Natural killer cell treated with Interleukin-12 subunit alpha and Interleukin-12 subunit beta and Interleukin-15 and Interleukin-18, amount 100 ng/mL, for 72 hours (primary cell): ENCODE data around the gene PATZ1. TPM values are rescaled to one million over a fixed set of nuclear protein-coding genes. Genes with fewer than 3 reads are reported as not detected.

ENCODE experiments used
- ATAC-seq, 2 donors: fragments of 150-1000 bp; cut with Tn5 transposase in 1 of 2; sonication (Bioruptor Pico), chemical (Tn5 transposase) in 1 of 2; 2 replicates each; pipeline ENCODE4 v1.10.0; 2021
- DNase-seq: peaks from one replicate; pipeline ENCODE4 v3.0.0; 2022; ENCODE audit warnings: low spot score
- H3K27ac Mint-ChIP-seq, 2 donors: 1 replicate in 1 of 2; 2 replicates in 1 of 2; pipeline ENCODE4 v1.8.0; 2022; ENCODE audit warnings: mixed read lengths in 2 of 2, mild to moderate bottlenecking in 1 of 2, moderate library complexity in 1 of 2
- H3K27me3 Mint-ChIP-seq, 2 donors: 1 replicate in 1 of 2; 2 replicates in 1 of 2; pipeline ENCODE4 v1.8.0; 2022; ENCODE audit warnings: mixed read lengths in 2 of 2
- H3K36me3 Mint-ChIP-seq: one replicate; pipeline ENCODE4 v1.8.0; 2022; ENCODE audit warnings: mixed read lengths
- H3K4me1 Mint-ChIP-seq, 2 donors: 1 replicate in 1 of 2; 2 replicates in 1 of 2; pipeline ENCODE4 v1.8.0; 2022; ENCODE audit warnings: low read depth in 2 of 2, mixed read lengths in 2 of 2, mild to moderate bottlenecking in 1 of 2
- H3K4me3 Mint-ChIP-seq: one replicate; pipeline ENCODE4 v1.8.0; 2022; ENCODE audit warnings: mixed read lengths
- H3K9me3 Mint-ChIP-seq: 2 replicates; pipeline ENCODE4 v1.8.0; 2022; ENCODE audit warnings: mixed read lengths
- total RNA-seq, 2 donors: library from RNA; stranded (reverse); gene quantifications; one replicate each; pipeline ENCODE4 v1.2.3, GENCODE V29; 2022

Gene PATZ1
- total RNA-seq, 2 donors from 2014 or later, result 13.9 to 34.1 TPM

DNA sequence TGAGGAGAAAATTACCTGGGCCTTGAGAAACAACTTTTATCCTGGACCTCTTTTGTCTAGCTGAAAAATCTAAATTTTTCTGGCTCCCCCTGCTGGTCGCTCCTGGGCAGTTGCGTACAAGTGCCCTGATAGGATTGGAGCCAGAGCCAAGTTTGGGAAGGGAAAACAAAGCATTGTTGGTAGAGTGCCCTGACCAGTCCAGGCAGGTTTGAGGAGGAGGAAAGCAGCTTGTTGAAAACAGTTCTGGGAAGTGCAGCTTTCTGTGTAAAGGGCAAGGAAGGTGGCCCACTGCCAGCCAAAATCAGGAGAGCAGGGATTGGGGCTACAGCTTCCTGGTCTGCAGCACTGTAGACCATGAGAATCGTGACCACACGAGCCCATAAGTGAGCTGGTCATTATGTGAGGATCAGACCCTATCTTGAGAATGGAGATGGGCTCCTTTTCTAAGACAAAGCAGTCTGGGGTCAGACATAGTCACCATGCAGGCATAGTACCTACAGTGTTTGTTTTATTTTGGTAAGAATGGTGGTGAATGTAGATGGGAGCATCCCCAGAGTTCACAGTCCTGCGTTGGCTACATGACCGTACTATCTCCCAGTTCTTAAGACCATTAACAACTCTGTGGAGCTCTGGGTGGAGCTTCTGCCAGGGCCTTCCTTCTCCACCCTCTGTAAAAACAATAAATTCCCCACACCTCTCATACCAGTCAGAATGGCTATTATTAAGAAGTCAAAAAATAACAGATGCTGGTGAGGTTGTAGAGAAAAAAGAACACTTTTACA is 32.6 kb downstream of the PATZ1 start:
- no peak overlapping the region for H3K4me3 Mint-ChIP-seq
- peaks cover 0 to 2% of the 10 kb centered on the region in 2 donors for H3K4me1 Mint-ChIP-seq
- peak in 1 of 2 donors; percentile 12 for ATAC-seq

DNA sequence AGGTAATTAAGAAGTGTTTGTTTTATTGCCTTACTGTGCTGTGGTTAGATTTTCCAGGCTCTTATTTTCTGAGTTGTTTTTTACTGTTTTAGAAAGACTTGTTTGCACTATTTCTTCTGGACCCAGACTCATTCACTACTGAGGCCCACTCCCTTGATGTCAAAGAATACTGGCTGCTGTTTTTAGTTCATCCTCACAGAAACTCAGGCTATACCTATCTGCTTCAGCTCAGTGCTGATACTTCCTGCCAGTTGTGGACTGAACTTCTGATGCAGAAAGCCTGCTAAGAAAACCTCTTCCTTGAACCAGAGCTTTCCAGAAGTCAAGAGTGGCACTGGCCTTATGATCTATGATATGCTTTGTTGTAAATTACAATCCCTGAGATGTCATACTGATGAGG is 38.0 kb downstream of the PATZ1 start:
- no peak overlapping the region for H3K4me3 Mint-ChIP-seq
- H3K27me3 Mint-ChIP-seq, result no peaks in the 10 kb centered on the region
- H3K9me3 Mint-ChIP-seq, result no peaks in the 10 kb centered on the region
- no peaks in the 10 kb centered on the region for H3K36me3 Mint-ChIP-seq
- ATAC-seq (no peak), DNase-seq (no peak)
- no peak overlapping the region for H3K27ac Mint-ChIP-seq
- peaks cover 4 to 12% of the 10 kb centered on the region in 2 donors for H3K4me1 Mint-ChIP-seq

More for the DNA sequence above, 32.6 kb downstream of the PATZ1 start:
- H3K36me3 Mint-ChIP-seq, result no peaks in the 10 kb centered on the region
- peak overlapping the region in 1 of 2 donors; percentile 11 for H3K27ac Mint-ChIP-seq
- H3K9me3 Mint-ChIP-seq, result peaks cover 3% of the 10 kb centered on the region
- peak; percentile 71 for DNase-seq
- H3K27me3 Mint-ChIP-seq, result no peaks in the 10 kb centered on the region

DNA sequence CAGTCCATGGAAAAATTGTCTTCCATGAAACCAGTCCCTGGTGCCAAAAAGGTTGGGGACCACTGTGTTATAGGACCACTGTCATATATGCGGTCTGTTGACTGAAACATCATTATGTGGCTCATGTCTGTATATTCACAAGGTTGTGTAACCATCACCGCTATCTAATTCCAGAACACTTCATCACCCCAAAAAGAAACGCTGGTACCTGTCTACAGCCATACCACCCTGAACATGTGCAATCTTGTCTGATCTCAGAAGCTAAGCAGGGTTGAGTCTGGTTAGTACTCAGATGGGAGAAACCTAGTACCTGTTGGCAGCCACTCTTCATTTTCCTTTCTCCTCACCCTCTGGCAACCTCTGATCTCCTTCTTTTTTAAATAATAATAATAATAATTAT is 41.0 kb downstream of the PATZ1 start:
- no peak overlapping the region for H3K4me3 Mint-ChIP-seq
- H3K9me3 Mint-ChIP-seq, result no peaks in the 10 kb centered on the region
- DNase-seq, result no peak
- H3K27me3 Mint-ChIP-seq, result no peaks in the 10 kb centered on the region
- no peak overlapping the region for H3K27ac Mint-ChIP-seq
- H3K4me1 Mint-ChIP-seq, result peaks cover 4 to 12% of the 10 kb centered on the region in 2 donors
- no peaks in the 10 kb centered on the region for H3K36me3 Mint-ChIP-seq
- ATAC-seq, result peak in 1 of 2 donors; percentile 29

DNA sequence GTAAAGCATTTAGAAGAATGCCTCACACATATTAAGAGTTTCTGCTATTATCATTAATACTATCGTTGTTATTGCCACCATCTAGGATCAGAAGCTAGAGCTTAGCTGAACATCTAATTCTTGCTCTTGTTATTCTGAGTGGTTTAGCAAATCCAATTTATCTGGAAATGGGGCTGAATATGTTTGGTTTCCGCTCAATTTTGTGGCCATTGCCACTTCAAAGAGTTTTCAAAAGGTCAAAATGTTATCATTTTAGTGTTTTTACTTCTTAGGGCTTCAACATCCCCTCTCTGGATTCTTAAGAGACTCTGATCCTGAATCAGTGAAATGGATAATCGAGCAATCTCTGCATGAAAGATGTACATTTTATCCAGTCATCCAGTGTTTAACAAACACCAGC is 43.6 kb downstream of the PATZ1 start:
- Mint-ChIP-seq H3K4me3 (no peak overlapping the region), H3K36me3 (no peaks in the 10 kb centered on the region), H3K9me3 (no peaks in the 10 kb centered on the region), H3K27ac (no peak overlapping the region), H3K27me3 (no peaks in the 10 kb centered on the region), H3K4me1 (peaks cover 4 to 5% of the 10 kb centered on the region in 2 donors)
- DNase-seq (no peak), ATAC-seq (no peak)

DNA sequence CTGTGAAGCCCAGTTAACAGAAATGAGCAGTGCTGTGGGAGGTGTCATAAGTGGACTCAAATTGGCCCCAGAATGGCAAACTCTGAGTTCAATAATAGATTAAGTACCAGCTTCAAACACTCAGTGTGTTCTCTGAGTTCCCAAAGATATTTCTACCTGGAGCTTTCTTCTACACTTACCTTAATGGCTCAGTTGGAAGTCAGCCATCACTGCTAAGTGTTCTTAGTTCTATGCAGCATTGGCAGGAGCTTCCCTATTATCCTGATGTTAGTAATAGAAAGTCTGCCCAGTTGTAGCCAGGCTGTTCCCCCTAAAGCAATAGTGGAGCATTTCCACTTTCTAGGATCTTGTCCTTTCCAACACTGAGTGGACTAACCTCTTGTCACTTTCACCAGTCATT is 44.1 kb downstream of the PATZ1 start:
- DNase-seq (no peak), ATAC-seq (no peak)
- H3K27me3 Mint-ChIP-seq, result no peaks in the 10 kb centered on the region
- peaks cover 4 to 5% of the 10 kb centered on the region in 2 donors for H3K4me1 Mint-ChIP-seq
- no peak overlapping the region for H3K4me3 Mint-ChIP-seq
- no peaks in the 10 kb centered on the region for H3K9me3 Mint-ChIP-seq
- no peaks in the 10 kb centered on the region for H3K36me3 Mint-ChIP-seq
- no peak overlapping the region for H3K27ac Mint-ChIP-seq

DNA sequence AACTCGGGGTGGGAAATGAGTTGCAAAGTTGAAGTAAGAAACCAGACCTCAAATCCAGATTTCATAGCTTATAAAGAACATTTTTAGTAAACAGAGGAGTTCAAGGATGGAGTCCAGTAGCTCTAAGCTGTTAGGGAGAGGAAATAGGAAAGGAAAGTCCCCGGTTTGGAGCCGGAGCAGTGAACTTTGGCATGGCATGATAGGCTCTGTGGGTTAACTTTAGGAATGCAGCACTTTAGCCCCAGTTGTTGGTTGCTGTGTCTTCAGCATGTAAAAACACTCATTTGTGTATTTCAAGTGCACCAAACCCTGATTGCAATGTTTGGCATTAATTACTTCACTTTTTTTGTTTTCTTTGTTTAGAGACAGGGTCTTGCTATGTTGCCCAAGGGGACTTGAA is 45.2 kb downstream of the PATZ1 start:
- no peaks in the 10 kb centered on the region for H3K36me3 Mint-ChIP-seq
- peaks cover 4 to 7% of the 10 kb centered on the region in 2 donors for H3K4me1 Mint-ChIP-seq
- no peak overlapping the region for H3K4me3 Mint-ChIP-seq
- H3K27ac Mint-ChIP-seq, result no peak overlapping the region
- DNase-seq (no peak), ATAC-seq (no peak)
- H3K27me3 Mint-ChIP-seq, result no peaks in the 10 kb centered on the region
- no peaks in the 10 kb centered on the region for H3K9me3 Mint-ChIP-seq

DNA sequence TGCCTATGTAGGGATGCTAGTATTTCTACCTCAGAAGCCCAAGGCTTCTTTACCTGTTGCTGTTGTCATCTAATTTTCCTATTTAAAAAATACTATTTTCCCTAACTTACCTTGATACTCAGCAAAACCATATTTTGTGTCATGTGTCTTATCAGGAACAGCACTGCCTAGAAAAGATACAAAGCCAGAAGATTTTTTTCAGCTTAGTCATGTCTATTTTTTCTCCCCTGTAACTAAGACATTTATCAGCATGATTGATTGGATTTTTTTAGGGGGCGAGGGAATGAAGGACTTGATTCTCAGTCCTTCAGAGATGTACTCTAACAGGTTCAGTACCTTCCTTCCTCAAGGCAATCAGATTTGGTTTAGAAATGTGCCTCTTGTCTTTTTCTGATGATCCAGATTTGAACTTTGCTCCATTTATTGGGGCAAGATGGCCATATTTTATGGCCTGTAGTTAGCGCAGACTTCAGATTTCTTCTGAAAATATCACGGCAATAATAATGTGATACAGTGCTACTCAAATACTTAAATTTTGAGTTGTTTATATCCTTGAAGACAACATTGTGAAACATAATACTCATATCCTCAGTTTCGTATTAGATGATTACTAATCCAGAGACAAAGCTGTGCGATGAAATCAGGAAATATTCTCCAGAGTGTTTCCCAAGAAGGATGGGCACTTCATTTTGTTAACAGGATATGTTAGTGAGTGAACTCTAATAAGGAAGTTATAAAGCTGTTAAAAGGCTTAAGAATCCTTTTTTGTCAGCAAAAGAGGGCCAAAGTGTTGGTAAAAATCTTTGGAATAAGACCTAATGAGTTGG is 50.1 kb downstream of the PATZ1 start:
- Mint-ChIP-seq H3K36me3 (no peaks in the 10 kb centered on the region), H3K9me3 (no peaks in the 10 kb centered on the region), H3K27me3 (no peaks in the 10 kb centered on the region), H3K27ac (peak overlapping the region in 1 of 2 donors; percentile 10), H3K4me3 (peak overlapping the region; percentile 11), H3K4me1 (peaks cover 21 to 30% of the 10 kb centered on the region in 2 donors)
- ATAC-seq, result peak in 1 of 2 donors; percentile 34
- DNase-seq, result no peak

DNA sequence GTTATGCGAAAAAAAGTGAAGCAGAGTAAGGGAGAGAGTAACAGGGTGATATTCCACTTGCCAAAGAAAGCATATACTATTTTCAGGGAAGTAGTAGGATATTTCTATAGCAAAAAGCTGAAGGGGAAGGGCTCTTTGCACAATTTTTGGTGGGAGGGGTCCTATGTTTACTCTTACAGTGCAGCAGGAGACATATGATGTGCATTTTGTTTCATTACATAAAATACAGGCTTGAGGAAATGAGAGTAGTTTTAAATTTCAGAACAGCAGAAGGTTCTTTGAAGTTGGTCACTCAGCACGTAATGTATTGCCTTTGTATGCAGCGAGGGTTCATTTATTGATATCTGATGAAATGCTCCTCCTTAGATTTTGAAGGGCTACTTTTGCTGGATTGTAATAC is 50.8 kb downstream of the PATZ1 start:
- H3K27ac Mint-ChIP-seq, result peak overlapping the region in 1 of 2 donors; percentile 10
- no peak for DNase-seq
- H3K4me3 Mint-ChIP-seq, result no peak overlapping the region
- no peak for ATAC-seq
- peaks cover 27 to 33% of the 10 kb centered on the region in 2 donors for H3K4me1 Mint-ChIP-seq
- no peaks in the 10 kb centered on the region for H3K27me3 Mint-ChIP-seq
- no peaks in the 10 kb centered on the region for H3K36me3 Mint-ChIP-seq
- H3K9me3 Mint-ChIP-seq, result no peaks in the 10 kb centered on the region

DNA sequence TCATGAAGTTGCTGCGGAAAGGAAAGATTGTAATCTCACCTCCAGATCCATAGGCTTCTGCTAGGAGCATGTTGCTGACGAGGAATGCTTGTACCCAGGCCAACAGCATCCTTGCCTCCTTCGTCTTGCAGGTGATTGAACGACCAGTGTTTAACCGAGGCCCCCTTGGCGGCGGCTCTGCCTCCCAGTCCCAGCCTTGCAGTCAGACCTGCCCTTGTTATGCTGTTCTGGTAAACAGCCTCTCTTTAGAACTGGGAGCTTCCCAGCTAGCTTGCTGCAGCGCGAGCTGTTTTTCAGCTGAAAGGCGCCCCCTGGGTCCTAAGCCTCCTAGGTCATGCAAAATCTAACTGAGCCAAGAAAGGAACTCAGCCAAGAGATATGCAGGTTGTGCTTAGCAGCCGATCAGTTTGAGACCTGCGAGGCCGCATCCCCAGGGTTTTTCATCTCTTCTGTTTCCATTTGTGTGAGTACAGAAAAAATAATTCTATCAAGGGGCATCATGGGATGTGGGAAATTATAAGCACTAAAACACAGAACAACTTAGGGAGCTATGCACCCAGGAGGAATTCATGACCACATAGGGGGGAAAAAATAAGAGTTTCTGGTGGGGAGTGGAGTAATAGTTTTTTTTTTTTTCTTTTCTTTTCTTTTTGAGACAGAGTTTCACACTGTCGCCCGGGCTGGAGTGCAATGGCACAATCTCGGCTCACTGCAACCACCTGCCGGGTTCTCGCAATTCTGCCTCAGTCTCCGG is 53.7 kb downstream of the PATZ1 start, which contains the start of gene PIK3IP1:
TSS of gene PIK3IP1 (minus strand) at position 253 of the 754 bp plus-strand sequence. CDS start at position 109, 144 bp downstream.
- H3K4me3 Mint-ChIP-seq, result peak within 1 kb of the TSS; percentile 99
- H3K36me3 Mint-ChIP-seq, result no peaks in the 10 kb centered on the region
- no peaks in the 10 kb centered on the region for H3K9me3 Mint-ChIP-seq
- no peaks in the 10 kb centered on the region for H3K27me3 Mint-ChIP-seq
- peaks cover 50 to 53% of the 10 kb centered on the region in 2 donors for H3K4me1 Mint-ChIP-seq
- ATAC-seq, result peak in 1 of 2 donors; percentile 37
- peak; percentile 76 for DNase-seq
- H3K27ac Mint-ChIP-seq, result peak within 1 kb of the TSS; percentile 38 to 83

DNA sequence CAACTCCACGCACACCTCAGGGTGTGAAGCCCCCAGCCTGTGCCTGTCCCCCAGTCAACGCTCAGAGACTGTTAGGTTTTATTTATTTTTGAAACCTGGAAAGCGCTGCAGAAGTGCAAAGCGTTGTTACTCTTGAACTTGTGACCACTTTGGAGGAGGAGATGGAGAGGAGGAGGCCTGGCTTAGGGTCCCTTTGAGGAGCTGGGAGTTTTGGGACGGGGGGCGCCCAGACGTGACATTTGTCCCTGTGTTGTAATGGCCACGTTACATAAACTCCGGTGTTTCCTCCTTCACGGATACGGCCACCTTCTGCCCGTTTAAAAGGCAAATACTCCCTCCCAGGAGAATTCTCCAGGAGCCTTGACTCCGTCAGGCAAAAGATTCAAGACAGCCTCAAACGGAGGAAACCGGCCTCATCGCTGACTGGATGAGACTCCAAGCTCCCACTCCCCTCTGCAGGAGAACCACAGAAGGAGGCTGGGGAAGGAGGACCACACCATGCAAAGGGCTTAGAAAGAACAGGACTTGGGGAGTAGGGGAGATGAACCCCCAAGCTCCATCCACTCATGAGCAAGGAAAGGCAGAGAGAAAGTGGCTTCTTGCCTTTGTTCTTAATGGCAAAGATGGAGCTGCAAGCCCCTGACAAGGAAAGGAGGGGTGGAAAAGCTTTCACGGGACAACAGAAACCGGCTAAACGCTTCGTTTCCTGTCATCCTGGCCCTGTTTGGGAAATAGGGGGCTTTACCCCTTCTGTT is 54.5 kb downstream of the PATZ1 start:
- peak overlapping the region; percentile 38 to 83 for H3K27ac Mint-ChIP-seq
- ATAC-seq, result no peak
- H3K4me3 Mint-ChIP-seq, result peak overlapping the region; percentile 99
- peaks cover 51 to 54% of the 10 kb centered on the region in 2 donors for H3K4me1 Mint-ChIP-seq
- DNase-seq, result no peak
- H3K9me3 Mint-ChIP-seq, result no peaks in the 10 kb centered on the region
- H3K36me3 Mint-ChIP-seq, result no peaks in the 10 kb centered on the region
- no peaks in the 10 kb centered on the region for H3K27me3 Mint-ChIP-seq

DNA sequence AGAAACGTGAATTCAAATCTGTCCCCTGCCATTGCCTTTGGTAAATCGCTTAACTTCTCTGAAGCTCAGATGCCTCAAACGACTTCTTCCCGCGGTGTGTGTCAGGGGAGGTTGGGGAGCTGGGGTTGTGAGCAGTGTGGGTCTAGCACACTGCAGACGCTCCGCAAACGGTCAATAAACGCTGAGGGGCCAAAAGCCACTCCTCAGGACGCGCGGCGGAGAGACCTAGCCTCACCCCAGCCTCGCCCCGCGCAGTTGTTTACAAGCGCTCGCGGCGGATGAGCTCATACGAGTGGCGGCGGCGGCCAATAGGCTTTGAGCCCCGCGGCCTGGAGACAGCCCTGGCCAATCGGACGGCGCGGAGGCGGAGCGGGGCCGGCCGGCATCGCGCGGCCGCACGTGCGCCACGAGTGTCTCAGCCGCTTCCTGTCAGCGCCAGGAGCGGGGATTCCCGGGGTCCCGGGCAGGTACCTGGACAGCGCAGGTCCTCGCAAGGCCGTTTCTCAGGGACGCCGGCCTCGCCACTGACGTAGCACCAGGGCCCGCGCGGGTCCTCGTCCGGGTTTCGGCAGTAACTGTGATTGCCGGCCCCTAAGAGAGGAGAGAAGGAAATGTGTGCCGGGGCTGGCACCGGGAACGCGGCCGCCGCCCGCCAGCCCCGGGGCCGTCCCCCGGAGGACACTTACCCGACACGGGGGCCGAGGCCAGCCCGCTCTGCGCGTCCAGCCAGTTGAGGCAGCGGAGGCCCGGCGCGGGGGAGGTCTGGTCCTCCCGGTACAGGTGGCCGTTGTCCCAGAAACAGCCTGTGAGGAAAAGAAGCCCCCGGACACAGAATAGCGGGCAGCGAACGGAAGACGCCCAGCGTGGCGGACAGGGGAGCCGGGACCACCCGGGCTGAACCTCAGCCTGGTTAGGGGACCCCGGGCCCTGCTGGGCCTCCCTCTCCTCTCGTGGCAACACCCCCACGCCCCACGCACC is 55.4 kb downstream of the PATZ1 start:
- peak overlapping the region; percentile 94 to 96 for H3K27ac Mint-ChIP-seq
- peak overlapping the region; percentile 99 for H3K4me3 Mint-ChIP-seq
- peak; percentile 96 for DNase-seq
- peaks cover 54 to 55% of the 10 kb centered on the region in 2 donors for H3K4me1 Mint-ChIP-seq
- no peaks in the 10 kb centered on the region for H3K36me3 Mint-ChIP-seq
- H3K9me3 Mint-ChIP-seq, result no peaks in the 10 kb centered on the region
- H3K27me3 Mint-ChIP-seq, result no peaks in the 10 kb centered on the region
- ATAC-seq, result peak; percentile 94 to 97

DNA sequence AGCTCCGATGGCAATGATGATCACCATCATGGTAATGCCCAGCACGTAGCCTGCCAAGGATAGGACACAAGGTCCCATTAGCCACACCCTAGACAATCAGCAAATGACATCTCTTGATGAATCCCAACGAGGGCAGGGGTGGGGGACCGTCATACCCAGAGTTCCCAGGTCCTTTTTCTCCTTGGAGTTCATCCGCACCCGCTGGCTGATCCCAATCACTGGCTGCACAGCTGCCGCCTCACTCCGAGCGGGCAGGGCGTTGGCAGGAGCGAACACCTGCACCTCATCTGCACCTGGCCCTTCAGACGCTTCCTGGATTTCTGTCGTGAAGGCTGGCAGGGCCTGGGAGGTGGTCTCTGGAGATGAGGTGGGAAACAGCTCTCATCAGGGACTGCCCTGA is 56.8 kb downstream of the PATZ1 start:
- ATAC-seq (no peak), DNase-seq (no peak)
- Mint-ChIP-seq H3K4me3 (peak overlapping the region; percentile 99), H3K36me3 (no peaks in the 10 kb centered on the region), H3K27me3 (no peaks in the 10 kb centered on the region), H3K4me1 (peaks cover 55 to 64% of the 10 kb centered on the region in 2 donors), H3K9me3 (no peaks in the 10 kb centered on the region), H3K27ac (peak overlapping the region; percentile 94 to 96)
